HFF-Myc (cell line): ENCODE measurements around the gene ARFRP1.

Source experiments
- DNase-seq: peaks from one replicate; pipeline ENCODE4 v3.0.0-alpha.2; 2011; ENCODE audit warnings: low read depth; ENCODE audit errors: extremely low read depth
- H3K4me3 ChIP-seq: replicated peaks from 2 replicates; pipeline ENCODE4 v1.5.1; 2011; ENCODE audit warnings: low read depth, mild to moderate bottlenecking, control low read depth, low read length
- CTCF ChIP-seq: IDR thresholded peaks from 2 replicates; pipeline ENCODE4 v1.5.1; 2012; ENCODE audit warnings: mild to moderate bottlenecking, low read depth, low read length, control low read depth; ENCODE audit errors: missing control alignments

ARFRP1 gene

GRCh38 chr20:63738687-63739129, 30.9 kb upstream of the ARFRP1 start:
- no peak for DNase-seq
- no peak for TF ChIP-seq CTCF
- H3K4me3 ChIP-seq = no peak overlapping the region

GRCh38 chr20:63737945-63738686, 30.3 kb upstream of the ARFRP1 start:
- no peak for DNase-seq
- no peak overlapping the region for H3K4me3 ChIP-seq
- no peak for TF ChIP-seq CTCF

- no peak for TF ChIP-seq CTCF
- DNase-seq = no peak
- no peak overlapping the region for H3K4me3 ChIP-seq
Measured at GRCh38 chr20:63737695-63737944, 29.8 kb upstream of the ARFRP1 start.

- TF ChIP-seq CTCF = no peak
- no peak for DNase-seq
- H3K4me3 ChIP-seq = no peak overlapping the region
Measured at GRCh38 chr20:63736893-63737694, 29.3 kb upstream of the ARFRP1 start.

- no peak for DNase-seq
- H3K4me3 ChIP-seq = no peak within 1 kb of the TSS
- TF ChIP-seq CTCF = no peak
Measured at GRCh38 chr20:63735859-63736718, 28.3 kb upstream of the ARFRP1 start, which contains the start of gene LIME1. Gene LIME1, plus strand, starts transcription at chr20:63736664. Its CDS starts 886 bp downstream, at chr20:63737550.

GRCh38 chr20:63734946-63735858, 27.4 kb upstream of the ARFRP1 start:
- no peak for TF ChIP-seq CTCF
- DNase-seq = no peak
- H3K4me3 ChIP-seq = no peak overlapping the region
